ENCODE data around the gene MPC1L.

The MPC1L gene

GRCh38 chrX:40646489-40647306 lies 23.5 kb downstream of the MPC1L start:
- peak; percentile 16 to 42 for DNase-seq (ENCODE audit: low read depth in 1 of 2, low spot score in 1 of 2)
- no peak for TF ChIP-seq JUND (IDR thresholded peaks at IDR 0.05; ENCODE audit: low read depth)
- in situ Hi-C loops (cut with HindIII; ENCODE audit: low pct_unique_long_range_greater_than_20kb, low sequenced_read_pairs) = no loop called here

GRCh38 chrX:40647307-40648197 lies 24.3 kb downstream of the MPC1L start, which contains the start of gene CXorf38:
TSS of gene CXorf38 (minus strand) at chrX:40647561. CDS start at chrX:40647520, 41 bp downstream.
- in situ Hi-C loops (cut with HindIII; ENCODE audit: low pct_unique_long_range_greater_than_20kb, low sequenced_read_pairs) = no loop called here
- peak; percentile 79 to 93 for DNase-seq (ENCODE audit: low read depth in 1 of 2, low spot score in 1 of 2)
- no peak for TF ChIP-seq JUND (IDR thresholded peaks at IDR 0.05; ENCODE audit: low read depth)

GRCh38 chrX:40651620-40652223 lies 28.5 kb downstream of the MPC1L start:
- peak in 1 of 2 experiments; percentile 76 for DNase-seq (ENCODE audit: low read depth in 1 of 2, low spot score in 1 of 2)
- no peak for TF ChIP-seq JUND (IDR thresholded peaks at IDR 0.05; ENCODE audit: low read depth)
- in situ Hi-C loops (cut with HindIII; ENCODE audit: low pct_unique_long_range_greater_than_20kb, low sequenced_read_pairs) = no loop called here

- no peak for DNase-seq (ENCODE audit: low read depth in 1 of 2, low spot score in 1 of 2)
- no peak for TF ChIP-seq JUND (IDR thresholded peaks at IDR 0.05; ENCODE audit: low read depth)
- in situ Hi-C loops (cut with HindIII; ENCODE audit: low pct_unique_long_range_greater_than_20kb, low sequenced_read_pairs) = no loop called here
Measured at GRCh38 chrX:40652664-40653063, 29.4 kb downstream of the MPC1L start.

GRCh38 chrX:40653535-40653934 lies 30.3 kb downstream of the MPC1L start:
- no peak for TF ChIP-seq JUND (IDR thresholded peaks at IDR 0.05; ENCODE audit: low read depth)
- DNase-seq (ENCODE audit: low read depth in 1 of 2, low spot score in 1 of 2) = no peak
- in situ Hi-C loops (cut with HindIII; ENCODE audit: low pct_unique_long_range_greater_than_20kb, low sequenced_read_pairs) = no loop called here

- no peak for TF ChIP-seq JUND (IDR thresholded peaks at IDR 0.05; ENCODE audit: low read depth)
- in situ Hi-C loops (cut with HindIII; ENCODE audit: low pct_unique_long_range_greater_than_20kb, low sequenced_read_pairs) = no loop called here
- no peak for DNase-seq (ENCODE audit: low read depth in 1 of 2, low spot score in 1 of 2)
Measured at GRCh38 chrX:40660381-40660780, 37.2 kb downstream of the MPC1L start.

GRCh38 chrX:40661489-40661888 lies 38.3 kb downstream of the MPC1L start:
- no peak for TF ChIP-seq JUND (IDR thresholded peaks at IDR 0.05; ENCODE audit: low read depth)
- in situ Hi-C loops (cut with HindIII; ENCODE audit: low pct_unique_long_range_greater_than_20kb, low sequenced_read_pairs) = no loop called here
- DNase-seq (ENCODE audit: low read depth in 1 of 2, low spot score in 1 of 2) = no peak

GRCh38 chrX:40663078-40663740 lies 40.0 kb downstream of the MPC1L start:
- no peak for DNase-seq (ENCODE audit: low read depth in 1 of 2, low spot score in 1 of 2)
- in situ Hi-C loops (cut with HindIII; ENCODE audit: low pct_unique_long_range_greater_than_20kb, low sequenced_read_pairs) = no loop called here
- TF ChIP-seq JUND (IDR thresholded peaks at IDR 0.05; ENCODE audit: low read depth) = no peak

- no peak for TF ChIP-seq JUND (IDR thresholded peaks at IDR 0.05; ENCODE audit: low read depth)
- peak in 1 of 2 experiments; percentile 17 for DNase-seq (ENCODE audit: low read depth in 1 of 2, low spot score in 1 of 2)
- in situ Hi-C loops (cut with HindIII; ENCODE audit: low pct_unique_long_range_greater_than_20kb, low sequenced_read_pairs) = no loop called here
Measured at GRCh38 chrX:40663880-40664630, 40.8 kb downstream of the MPC1L start.

GRCh38 chrX:40671126-40671525 lies 47.9 kb downstream of the MPC1L start:
- in situ Hi-C loops (cut with HindIII; ENCODE audit: low pct_unique_long_range_greater_than_20kb, low sequenced_read_pairs) = no loop called here
- DNase-seq (ENCODE audit: low read depth in 1 of 2, low spot score in 1 of 2) = no peak
- no peak for TF ChIP-seq JUND (IDR thresholded peaks at IDR 0.05; ENCODE audit: low read depth)

Measured in T47D (cell line).